GM15510 (cell line): Measurements from ENCODE around the gene TRUB2.

Source experiments
- POLR2A ChIP-seq: IDR thresholded peaks from 3 replicates; pipeline ENCODE4 v1.6.1; 2011; ENCODE audit warnings: borderline replicate concordance; ENCODE audit not compliant: insufficient read length; ENCODE audit errors: extremely low read depth

Gene TRUB2

GRCh38 chr9:128265348-128265847 is 56.8 kb downstream of the TRUB2 start:
- TF ChIP-seq POLR2A: no peak

- no peak for TF ChIP-seq POLR2A
These were observed 59.6 kb downstream of the TRUB2 start for GRCh38 chr9:128262687-128263086.

- TF ChIP-seq POLR2A: no peak
These were observed 61.9 kb downstream of the TRUB2 start for GRCh38 chr9:128260340-128260739.

GRCh38 chr9:128259156-128259555 is 63.1 kb downstream of the TRUB2 start:
- TF ChIP-seq POLR2A: no peak

GRCh38 chr9:128258326-128258725 is 63.9 kb downstream of the TRUB2 start:
- no peak for TF ChIP-seq POLR2A

- no peak for TF ChIP-seq POLR2A
These were observed 64.3 kb downstream of the TRUB2 start for GRCh38 chr9:128257907-128258306.

- no peak for TF ChIP-seq POLR2A
These were observed 65.0 kb downstream of the TRUB2 start for GRCh38 chr9:128257086-128257825.
